Stimulated activated CD4-positive, alpha-beta T cell treated with anti-CD3 and anti-CD28 coated beads, Interleukin-12 subunit alpha, Interleukin-12 subunit beta, amount 100 ng/mL, for 48 hours (primary cell): ENCODE data around the gene THUMPD3.

Experiments used
- DNase-seq, 3 donors: peaks; one replicate each; pipeline ENCODE4 v3.0.0-alpha.2; 2020; ENCODE audit warnings: low read depth in 2 of 3, low spot score in 1 of 3

The THUMPD3 gene

GRCh38 chr3:9396632-9397331 lies 33.9 kb downstream of the THUMPD3 start:
- peak; percentile 93 to 98 (median 96) for DNase-seq

GRCh38 chr3:9397332-9397905 lies 34.6 kb downstream of the THUMPD3 start, which contains the start of gene SETD5:
SETD5 (plus strand) TSS chr3:9397615; CDS start chr3:9428939, 31,324 bp downstream.
- DNase-seq: peak; percentile 98 to 100 (median 99)

GRCh38 chr3:9397906-9398699 lies 35.2 kb downstream of the THUMPD3 start:
- DNase-seq: peak in 2 of 3 donors; percentile 28 to 30

GRCh38 chr3:9398700-9399336 lies 36.0 kb downstream of the THUMPD3 start:
- peak in 1 of 3 donors; percentile 15 for DNase-seq

GRCh38 chr3:9399337-9399703 lies 36.5 kb downstream of the THUMPD3 start:
- DNase-seq: no peak

GRCh38 chr3:9399746-9400145 lies 36.9 kb downstream of the THUMPD3 start:
- DNase-seq: no peak

GRCh38 chr3:9400616-9401015 lies 37.8 kb downstream of the THUMPD3 start:
- no peak for DNase-seq

- no peak for DNase-seq
These were observed 39.1 kb downstream of the THUMPD3 start for GRCh38 chr3:9401986-9402385.

GRCh38 chr3:9402410-9403228 lies 39.8 kb downstream of the THUMPD3 start:
- no peak for DNase-seq

GRCh38 chr3:9403463-9403862 lies 40.6 kb downstream of the THUMPD3 start:
- DNase-seq: no peak

- DNase-seq: no peak
These were observed 41.8 kb downstream of the THUMPD3 start for GRCh38 chr3:9404680-9405079.

GRCh38 chr3:9405756-9406155 lies 42.9 kb downstream of the THUMPD3 start:
- no peak for DNase-seq

GRCh38 chr3:9406856-9407626 lies 44.2 kb downstream of the THUMPD3 start:
- DNase-seq: no peak

- no peak for DNase-seq
These were observed 45.2 kb downstream of the THUMPD3 start for GRCh38 chr3:9408061-9408460.

- no peak for DNase-seq
These were observed 45.7 kb downstream of the THUMPD3 start for GRCh38 chr3:9408546-9408945.

GRCh38 chr3:9409981-9410854 lies 47.4 kb downstream of the THUMPD3 start:
- DNase-seq: no peak

GRCh38 chr3:9411302-9411701 lies 48.4 kb downstream of the THUMPD3 start:
- no peak for DNase-seq

- no peak for DNase-seq
These were observed 49.4 kb downstream of the THUMPD3 start for GRCh38 chr3:9412293-9412692.

GRCh38 chr3:9414826-9415225 lies 52.0 kb downstream of the THUMPD3 start:
- no peak for DNase-seq
